Measurements from ENCODE around the gene TSPAN10.

TSPAN10 gene

DNA sequence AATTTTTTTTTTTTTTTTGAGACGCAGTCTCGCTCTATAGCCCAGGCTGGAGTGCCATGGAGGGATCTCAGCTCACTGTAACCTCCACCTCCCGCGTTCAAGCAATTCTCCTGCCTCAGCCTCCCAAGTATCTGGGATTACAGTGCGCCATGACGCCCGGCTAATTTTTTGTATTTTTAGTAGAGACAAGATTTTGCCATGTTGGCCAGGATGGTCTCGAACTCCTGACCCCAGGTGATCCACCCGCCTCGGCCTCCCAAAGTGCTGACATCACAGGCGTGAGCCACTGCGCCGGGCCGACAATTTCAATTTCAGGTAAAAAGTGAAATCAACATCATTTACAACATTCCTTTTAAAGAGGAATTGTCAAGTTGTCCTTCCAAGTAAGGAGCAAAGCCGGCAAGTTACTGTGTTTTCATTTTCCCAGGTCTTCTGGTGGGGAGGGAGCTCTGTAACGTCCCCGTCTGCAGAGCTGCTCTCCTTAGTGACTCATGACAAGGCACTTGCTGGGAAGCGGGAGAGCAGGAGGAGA, 957 bp upstream of the TSPAN10 start:
- DNase-seq, result no peak

DNA sequence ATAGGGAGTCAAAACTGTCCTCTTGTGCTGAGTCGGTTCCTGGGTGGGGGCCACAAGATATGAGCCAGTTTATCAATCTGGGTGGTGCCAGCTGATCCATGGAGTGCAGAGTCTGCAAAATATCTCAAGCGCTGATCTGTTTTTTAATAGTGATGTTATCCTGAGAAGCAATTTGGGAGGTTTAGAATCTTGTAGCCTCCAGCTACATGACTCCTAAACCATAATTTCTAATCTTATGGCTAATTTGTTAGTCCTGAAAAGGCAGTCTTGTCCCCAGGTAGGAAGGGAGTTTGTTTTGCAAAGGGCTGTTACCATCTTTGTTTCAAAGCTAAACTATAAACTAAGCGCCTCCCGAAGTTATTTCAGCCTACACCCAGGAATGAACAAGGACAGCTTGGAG, 1.7 kb downstream of the TSPAN10 start:
- no peak for DNase-seq

DNA sequence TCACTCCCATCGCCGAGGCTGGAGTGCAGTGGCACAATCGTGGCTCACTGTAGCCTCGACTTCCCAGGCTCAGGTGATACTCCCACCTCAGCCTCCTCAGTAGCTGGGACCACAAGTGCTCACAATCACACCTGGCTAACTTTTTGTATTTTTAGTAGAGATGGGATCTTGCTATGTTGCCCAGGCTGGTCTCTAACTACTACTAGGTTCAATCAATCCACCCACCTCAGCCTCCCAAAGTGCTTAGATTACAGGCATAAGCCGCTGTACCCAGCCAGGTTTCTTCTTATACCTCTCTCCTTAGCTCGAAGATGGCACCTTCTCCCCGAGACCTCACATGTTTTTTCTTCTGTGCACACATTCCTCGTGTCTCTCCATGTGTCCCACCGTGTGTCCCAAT, 3.0 kb downstream of the TSPAN10 start:
- DNase-seq, result no peak

DNA sequence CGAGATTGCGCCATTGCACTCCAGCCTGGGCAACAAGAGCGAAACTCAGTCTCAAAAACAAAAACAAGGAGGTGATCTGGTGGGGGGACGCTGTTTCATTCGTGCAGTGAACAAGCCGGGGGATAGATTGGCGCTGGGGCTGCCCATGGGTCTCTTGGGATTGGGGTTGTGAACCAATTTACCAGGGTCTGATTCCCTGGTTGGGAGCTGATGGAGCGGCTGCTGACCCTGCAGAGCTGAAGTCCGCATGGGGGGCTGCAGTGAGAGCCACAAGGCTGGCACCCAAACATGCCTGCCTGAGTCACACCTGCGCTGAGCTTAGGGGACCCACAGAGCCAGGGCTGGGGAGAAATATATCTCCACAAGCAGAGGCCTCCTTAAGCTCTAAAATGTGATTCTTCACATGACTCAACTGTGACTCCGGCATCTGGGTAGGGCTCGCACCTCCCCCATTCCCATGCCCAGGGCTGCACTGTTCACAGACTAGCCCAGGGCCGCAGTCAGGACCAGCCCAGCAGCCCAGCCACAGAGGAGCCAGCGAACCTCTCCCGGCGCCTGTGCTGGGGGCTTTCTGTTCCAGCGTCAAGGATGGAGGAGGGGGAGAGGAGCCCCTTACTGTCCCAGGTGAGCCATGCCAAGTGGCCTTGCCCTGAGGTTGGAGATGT, 5.0 kb downstream of the TSPAN10 start:
- DNase-seq, result no peak

DNA sequence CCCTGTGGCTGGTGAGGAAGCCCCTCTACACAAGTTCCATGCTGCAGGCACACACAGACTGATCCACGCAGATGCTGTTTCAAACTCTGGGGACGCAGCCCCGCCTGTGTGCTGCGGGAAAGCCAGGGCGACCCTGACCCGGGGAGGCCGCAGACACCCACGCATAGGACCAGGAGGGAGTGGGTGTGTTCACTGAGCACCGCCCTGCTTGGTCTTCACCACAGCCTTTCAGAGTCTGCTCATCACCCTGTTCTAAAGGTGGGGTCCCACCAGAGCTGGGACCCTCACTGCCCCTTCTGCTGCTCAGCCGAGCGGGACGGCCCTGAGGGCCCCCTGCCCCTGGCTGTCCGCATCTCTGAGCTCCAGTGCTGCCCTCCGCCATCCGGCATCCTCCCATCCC, 7.5 kb downstream of the TSPAN10 start:
- DNase-seq, result no peak

DNA sequence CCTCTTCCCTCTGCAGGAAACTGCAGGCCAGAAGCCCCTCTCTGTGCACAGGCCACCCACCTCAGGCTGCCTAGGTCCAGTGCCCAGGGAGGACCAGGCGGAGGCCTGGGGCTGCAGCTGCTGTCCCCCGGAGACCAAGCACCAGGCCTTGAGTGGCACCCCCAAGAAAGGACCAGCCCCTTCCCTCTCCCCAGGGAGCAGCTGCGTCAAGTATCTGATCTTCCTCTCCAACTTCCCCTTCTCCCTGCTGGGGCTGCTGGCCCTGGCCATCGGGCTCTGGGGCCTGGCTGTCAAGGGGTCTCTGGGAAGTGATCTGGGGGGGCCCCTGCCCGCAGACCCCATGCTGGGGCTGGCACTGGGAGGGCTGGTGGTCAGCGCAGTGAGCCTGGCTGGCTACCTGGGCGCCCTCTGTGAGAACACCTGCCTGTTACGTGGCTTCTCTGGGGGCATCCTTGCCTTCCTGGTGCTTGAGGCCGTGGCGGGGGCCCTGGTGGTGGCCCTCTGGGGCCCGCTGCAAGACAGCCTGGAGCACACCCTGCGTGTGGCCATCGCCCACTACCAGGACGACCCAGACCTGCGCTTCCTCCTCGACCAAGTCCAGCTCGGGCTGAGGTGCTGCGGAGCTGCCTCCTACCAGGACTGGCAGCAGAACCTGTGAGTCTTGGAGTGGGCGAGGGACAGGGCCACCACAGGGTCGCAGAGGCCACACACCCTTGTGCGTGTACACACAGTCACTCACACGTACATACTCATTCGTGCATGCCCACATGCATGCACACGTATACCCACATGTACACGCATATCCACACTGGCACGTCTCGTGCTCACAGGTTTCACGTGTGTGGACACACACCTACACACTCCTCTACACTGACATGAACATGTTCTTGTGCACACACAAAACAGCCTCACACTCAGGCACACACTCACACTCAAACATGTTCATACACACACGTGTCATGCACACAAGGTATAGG, 8.3 kb downstream of the TSPAN10 start:
- DNase-seq, result no peak

DNA sequence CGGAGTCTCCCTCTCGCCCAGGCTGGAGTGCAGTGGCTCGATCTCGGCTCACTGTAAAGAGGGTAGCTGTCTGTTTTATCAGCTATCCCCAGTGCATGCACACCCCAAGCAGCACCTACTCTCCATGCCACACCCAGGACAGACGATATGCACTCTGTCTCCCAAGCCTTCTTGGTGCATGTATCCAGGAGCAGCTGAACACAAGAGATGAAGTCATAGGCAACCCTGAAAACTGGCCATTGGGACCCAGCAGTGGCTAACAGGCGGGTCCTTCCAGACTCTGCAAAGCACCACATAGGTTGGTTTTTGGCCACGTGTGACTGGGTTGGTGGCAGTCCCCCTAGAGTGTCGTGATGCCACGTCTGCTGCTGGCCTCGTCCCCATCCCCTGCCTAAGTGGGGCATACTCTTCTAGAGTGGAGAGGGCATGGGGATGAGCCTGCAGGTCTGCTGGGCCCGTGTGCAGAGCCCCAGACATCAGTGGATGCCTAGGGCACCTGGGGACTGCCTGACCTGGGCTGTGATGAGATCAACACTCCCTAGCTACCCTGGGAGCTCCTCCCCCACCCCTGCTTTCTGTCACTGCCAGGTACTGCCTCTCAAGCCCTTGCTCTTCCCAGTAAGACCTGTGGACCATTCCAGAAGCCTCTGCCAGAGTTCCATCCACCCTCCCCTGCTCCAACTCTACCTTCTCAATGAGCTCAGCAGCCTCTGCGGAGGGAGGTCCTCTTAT, 10.0 kb downstream of the TSPAN10 start:
- DNase-seq, result no peak

DNA sequence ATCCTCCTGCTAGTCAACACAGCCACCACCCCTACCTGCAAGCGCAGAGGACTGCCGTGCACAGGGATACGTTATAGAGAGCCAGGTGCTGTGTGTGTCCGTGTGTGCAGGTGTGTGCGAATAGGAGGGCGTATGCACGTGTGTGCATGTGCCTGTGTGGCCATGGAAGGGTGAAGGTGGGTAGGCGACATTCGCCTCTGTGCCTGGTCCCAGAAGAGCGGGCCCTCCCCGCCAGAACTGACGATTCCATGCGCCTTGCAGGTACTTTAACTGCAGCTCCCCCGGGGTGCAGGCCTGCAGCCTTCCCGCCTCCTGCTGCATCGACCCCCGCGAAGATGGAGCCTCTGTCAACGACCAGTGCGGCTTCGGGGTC, 10.6 kb downstream of the TSPAN10 start:
- DNase-seq, result no peak

DNA sequence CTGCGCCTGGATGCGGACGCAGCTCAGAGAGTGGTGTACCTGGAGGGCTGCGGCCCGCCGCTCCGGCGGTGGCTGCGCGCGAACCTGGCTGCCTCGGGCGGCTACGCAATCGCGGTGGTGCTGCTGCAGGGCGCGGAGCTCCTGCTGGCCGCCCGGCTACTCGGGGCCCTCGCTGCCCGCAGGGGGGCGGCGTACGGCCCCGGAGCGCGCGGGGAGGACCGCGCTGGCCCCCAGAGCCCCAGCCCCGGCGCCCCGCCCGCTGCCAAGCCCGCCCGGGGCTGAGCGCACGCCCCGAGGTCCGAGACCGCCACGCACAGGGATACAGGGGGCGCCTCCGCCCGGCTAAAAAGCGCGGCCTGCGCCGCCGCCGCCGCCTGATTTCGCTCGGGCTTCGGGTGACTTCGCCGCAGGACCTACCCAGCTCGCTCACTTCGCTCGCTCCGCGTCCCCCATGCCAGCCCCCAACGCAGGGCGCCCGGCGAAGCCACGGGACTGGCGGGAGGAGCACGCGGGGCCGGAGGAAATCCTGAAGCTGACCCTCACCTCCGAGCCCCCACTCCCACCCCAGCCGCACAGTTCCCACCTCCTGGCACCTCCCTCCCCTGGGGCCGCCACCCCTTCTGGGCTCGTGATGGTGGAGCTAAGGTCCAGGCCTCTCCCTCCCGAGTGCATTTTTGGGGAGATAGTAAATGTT, 11.2 kb downstream of the TSPAN10 start:
- DNase-seq, result no peak

DNA sequence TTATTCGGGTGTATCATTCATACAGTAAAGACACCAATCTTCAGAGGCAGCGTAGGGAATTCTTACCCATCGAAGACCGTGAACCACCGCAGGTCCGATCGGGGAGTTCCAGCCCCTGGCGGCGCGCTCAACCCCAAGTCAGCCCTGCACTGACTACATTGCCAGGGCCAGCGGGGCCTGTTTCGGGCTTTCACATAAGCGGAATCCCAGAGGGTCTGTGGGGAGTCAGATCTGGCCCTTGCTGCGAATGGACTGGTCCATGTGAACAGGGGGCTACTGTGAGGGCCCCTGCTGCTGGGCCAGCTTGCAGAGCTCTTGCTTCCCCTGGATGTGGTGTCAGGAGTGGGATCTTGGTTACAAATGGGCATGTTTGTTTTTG, 11.7 kb downstream of the TSPAN10 start:
- DNase-seq, result no peak

DNA sequence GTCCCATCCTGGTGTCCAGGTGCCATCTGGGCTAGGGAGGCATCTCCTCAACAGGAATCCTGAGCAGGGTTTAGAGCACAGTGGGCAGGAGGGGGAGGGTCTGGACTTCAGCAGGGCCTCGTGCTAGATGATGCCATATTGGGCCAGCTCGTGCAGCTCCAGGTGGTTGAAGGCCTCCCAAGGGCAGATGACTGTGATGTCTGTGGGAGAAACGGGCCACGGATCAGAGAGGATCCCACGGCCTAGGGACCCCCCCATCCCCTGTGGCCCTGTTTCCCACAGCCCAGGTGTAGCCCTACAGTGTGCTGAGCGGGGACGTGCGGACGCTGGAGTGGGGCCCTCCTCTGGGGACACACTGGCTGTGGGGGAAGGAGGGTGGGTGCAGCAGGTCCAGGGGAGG, 14.0 kb downstream of the TSPAN10 start:
- DNase-seq, result no peak

DNA sequence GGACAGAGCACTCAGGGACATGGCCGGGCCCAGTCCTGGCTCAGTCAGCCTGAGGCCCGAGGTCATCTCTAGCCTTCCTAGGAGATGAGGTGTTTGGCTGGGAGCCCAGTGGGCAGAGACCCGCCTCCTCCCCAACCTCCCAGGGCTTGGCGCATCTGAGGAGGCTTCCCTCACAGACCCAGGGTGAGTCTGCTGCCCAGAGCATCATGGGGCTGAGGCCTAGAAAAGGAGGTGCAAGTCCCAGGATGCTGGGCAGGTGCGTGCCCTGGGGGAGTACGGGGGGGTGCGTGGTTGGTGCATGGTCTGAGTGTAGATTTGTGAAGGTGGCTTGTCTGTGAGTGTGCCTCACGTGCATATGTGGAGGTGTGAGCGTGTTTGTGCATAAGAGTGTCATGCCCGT, 14.7 kb downstream of the TSPAN10 start:
- DNase-seq, result no peak

DNA sequence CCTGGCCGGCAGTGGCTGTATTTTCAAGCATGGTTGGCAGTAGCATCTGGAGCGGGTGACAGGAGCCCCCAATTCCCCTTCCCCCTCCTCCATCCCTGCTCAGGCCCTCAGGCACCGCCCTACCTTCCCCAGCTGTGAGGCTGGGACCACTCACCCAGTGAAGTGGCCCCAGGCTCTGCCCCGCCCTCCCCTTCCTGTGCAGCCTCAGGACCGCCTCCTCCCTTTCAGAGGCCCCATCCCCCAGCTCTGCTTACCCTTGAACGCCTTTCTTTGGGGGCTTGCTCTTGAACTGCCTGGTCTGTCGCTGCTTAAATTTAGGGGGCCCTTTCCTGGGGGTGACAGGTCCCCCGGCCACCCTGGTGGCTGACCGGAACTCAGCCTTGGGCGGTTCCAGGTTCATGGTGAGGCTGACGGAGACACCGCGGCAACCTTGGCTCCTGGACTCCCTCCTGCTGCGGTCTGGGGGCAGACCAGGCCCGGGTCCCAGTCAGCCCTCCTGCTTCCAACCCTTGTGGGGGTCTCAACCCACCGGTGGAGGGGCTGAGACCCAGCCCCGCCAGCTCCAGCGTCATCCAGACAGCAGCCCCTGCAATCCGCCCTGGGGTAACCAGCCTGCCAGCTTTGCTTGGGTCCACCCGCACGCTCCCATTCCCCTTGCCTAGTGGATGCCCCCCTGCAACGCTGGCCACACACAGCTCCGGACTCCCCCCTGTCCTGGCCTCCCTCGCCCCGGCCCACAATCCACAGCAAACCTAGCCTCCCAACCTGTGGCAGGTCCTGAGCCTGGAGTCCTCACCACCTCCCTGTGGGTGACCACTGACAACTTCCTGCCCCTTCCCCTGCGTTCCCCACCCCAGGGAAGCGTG, 16.1 kb downstream of the TSPAN10 start:
- no peak for DNase-seq

DNA sequence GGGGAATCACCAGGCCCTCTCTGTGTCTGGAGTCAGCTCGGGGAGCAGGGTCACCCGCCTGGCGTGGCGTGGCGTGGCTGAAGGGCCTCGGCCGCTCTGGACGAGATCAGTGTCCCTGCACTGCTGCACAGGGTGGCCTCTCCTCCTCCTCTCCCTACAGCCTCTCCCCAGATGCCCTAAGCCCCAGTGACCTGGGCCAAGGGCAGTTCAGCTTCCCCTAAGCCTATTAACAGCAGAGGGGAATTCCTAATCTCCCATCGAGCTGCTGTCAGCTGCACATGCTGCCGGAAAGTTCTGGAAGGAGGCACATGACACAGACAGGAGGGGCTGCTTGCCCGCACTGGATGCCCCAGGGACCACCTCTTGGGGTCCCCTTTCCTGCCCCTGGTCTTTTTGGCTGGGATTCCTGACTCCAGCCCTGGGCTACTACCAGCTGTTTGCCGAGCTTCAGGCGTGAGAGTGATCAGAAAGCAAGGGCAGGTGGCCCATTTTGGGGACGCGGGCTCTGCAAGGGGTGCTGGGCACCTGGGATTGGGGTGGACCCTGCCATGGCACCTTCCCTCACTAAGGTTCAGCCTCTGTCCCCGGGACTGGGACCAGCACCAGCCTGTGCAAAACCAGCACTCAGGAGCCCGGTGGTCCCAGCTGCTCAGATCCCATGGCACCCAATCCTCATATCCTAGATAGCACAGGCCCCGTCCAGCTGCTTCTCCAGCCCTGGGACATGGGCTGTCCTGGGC, 18.6 kb downstream of the TSPAN10 start:
- DNase-seq, result no peak

DNA sequence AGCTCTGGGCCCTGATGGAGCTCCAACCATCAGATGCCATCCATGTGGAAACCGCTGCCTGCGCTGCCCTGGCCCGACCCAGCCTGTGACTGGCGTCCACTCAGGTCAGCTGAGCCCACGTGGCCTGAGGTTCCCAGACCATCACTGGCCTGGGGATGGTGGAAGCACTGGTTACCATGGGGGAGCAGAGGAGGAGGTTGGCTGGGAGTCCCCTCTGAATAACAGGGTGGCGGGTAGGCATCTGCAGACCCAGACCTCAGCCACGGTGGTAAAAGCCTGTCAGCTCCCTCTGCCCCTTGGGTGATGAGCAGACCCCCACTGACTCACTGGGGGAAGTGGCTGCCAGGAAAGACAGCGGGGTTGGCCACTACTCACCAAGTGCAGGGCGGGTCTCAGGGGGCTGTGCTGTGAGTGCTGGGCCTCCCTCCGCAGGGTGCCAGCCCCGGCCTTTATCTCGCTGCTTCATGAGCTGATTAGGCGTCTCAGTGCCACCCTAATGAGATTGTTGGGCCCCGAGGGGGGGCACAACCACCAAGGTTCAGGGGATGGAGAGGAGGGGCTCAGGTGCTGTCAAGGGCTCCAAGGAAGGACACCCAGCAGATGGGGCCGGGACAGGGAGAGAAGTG, 19.2 kb downstream of the TSPAN10 start, which contains the start of gene PDE6G:
Gene PDE6G, minus strand, starts transcription at position 425 of the 626 bp plus-strand sequence. CDS start 3,237 bp downstream, outside the sequence.
- DNase-seq, result no peak

DNA sequence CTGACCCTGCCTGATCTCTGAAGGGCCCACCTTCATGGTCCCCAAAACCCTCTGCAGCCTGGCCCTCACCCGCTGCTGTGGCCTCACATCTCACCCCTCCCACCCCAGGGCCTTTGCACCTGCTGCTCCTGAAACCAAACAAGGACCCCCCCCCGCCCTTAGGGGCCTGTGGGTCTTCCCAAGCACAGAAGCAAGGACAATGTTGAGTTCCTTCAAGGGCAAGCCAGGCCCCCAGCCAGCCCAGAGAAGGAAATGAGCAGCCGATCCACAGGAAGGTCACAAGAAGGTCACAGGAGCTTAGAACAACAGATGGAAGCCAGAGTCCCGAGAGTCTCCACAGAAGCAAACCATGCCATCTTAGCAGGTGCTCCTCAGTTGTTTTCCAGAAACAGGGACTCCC, 19.8 kb downstream of the TSPAN10 start:
- no peak for DNase-seq

DNA sequence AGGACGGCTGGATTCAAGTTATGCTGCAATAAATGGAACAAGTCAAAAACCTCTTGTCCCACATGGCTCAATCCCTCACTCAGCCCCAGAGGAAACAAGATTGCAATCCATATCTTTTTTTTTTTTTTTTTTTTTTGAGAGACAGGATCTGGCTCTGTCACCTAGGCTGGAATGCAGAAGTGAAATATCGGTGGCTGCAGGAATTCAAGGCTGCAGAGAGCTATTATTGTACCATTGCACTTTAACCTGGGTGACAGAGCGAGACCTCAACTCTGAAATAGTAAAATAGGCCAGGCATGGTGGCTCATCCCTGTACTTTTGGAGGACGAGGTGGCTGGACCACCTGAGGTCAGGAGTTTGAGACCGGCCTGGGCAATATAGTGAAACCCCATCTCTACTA, 22.0 kb downstream of the TSPAN10 start:
- DNase-seq, result no peak

DNA sequence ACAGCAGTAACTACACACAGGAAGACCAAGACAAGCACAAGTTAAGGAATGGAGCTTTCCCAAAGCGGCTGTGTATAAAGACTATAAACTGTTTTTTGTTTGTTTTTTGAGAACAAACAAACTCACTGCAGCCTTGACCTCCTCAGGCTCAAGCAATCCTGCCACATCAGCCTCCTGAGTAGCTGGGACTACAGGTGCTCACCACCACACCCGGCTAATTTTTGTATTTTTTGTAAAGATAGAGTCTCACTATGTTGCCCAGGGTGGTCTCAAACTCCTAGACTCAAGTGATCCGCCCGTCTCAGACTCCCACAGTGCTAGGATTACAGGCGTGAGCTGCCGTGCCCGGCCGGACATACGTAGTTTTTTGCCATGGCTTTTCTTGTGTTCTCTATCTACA, 23.4 kb downstream of the TSPAN10 start:
- DNase-seq, result no peak

DNA sequence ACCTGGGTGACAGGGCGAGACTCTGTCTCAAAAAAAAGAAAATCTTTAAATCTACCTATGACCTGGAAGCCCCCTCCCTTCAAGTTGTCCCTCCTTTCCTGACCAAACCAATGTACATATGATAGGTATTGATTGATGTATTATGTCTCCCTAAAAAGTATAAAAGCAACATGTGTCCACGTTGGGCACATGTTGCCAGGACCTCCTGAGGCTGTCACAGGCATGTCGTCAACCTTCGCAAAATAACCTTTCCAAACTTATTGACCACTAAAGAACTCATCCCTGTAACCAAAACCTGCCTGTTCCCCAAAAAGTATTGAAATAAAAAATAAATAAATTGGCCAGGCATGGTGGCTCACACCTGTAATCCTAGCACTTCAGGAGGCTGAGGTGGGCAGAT, 25.0 kb downstream of the TSPAN10 start:
- DNase-seq, result no peak

DNA sequence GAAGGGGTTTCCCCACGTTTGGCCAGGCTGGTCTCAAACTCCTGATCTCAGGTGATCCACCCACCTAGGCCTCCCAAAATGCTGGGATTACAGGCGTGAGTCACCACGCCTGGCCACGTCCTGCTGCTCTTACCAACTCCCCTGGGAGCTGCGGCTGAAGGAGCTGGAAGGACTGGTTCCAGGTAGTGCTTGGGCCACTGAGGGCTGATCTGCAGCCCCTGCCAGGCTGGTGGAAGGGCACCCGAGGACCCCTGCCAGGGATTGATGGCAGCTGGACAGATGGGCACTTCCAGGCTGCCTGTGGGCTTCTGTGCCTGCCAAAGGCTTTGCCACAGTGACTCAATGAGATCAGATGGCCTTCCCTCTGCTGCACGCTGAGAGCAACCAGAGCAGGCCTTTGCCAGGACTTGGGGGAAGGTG, 27.1 kb downstream of the TSPAN10 start:
- DNase-seq, result no peak

Measured in NCI-H1436 (cell line).